EL (cell line): Measurements from ENCODE around the gene EMD.
"Not testable (repeated sequence)": the region's sequence is repeated elsewhere in the genome, so short reads cannot be mapped to it uniquely, and the experiment has no call there.

Source experiments
- DNase-seq: peaks from one replicate; pipeline ENCODE4 v3.0.0-alpha.2; 2016

EMD gene

DNA sequence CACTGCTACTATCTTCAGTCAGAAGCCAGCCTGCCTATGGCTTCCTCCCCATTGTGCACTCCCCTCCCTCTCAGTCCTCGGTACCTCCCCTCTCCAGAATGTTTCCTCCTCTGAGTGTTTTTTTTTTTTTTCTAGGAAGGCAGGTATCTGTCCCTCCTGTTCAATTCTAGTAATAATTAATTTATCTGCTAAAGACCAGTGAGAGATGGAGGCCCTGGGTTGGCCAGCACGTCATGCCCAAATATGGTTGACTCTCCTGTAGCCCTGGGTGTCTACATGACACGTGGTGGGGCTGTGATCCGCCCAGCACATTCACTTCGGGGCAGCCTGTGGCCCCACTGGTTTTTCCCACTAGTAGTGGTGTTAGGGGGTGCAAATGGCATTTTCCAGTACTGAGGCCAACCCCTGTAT, 6.5 kb upstream of the EMD start:
- peak; percentile 68 for DNase-seq

- DNase-seq: peak; percentile 87
These were observed 5.5 kb upstream of the EMD start for GRCh38 chrX:154373340-154374306.

- peak; percentile 51 for DNase-seq
These were observed 4.6 kb upstream of the EMD start, which contains the start of gene FLNA for GRCh38 chrX:154374313-154375155. Gene FLNA, minus strand, starts transcription at chrX:154374634. Its CDS starts 3,389 bp downstream, at chrX:154371245.

GRCh38 chrX:154375156-154375504, 4.0 kb upstream of the EMD start:
- DNase-seq: no peak

DNA sequence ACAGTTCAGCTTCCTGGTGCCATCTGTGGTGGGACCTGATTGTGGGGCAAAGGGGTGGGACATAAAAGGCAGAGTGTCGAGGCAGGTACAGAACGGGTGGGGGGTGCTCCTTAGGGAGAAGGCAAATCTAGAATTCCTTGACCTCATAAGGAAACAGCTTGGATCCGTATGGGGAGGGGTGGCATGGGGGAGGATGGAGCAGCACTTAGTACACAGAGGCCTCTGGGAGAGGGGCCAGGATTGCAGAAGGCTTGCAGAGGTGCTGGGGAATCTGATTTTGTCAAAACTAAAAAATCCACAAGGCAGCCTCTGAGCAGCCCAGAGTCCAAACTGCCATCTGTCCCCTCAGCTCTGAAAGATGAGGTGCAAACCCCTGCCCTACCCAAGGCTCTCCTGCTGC, 2.3 kb upstream of the EMD start:
- DNase-seq: no peak

- DNase-seq: peak; percentile 66
These were observed 866 bp upstream of the EMD start for GRCh38 chrX:154378059-154378798.

DNA sequence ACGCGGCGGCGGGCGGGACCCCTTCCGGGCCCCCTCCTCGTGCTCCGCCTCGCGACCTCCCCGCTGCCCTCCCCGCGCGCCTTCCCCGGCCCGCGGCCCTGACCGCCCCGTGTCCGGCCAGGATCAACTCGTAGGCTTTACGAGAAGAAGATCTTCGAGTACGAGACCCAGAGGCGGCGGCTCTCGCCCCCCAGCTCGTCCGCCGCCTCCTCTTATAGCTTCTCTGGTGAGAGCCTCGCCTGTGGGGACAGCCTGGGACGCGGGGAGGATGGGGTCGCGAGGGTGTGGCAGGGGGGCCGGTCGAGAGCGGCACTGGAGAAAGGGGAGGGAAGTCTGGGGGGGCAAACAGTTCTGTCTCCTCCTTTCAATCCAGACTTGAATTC, 465 bp downstream of the EMD start:
- DNase-seq: no peak

DNA sequence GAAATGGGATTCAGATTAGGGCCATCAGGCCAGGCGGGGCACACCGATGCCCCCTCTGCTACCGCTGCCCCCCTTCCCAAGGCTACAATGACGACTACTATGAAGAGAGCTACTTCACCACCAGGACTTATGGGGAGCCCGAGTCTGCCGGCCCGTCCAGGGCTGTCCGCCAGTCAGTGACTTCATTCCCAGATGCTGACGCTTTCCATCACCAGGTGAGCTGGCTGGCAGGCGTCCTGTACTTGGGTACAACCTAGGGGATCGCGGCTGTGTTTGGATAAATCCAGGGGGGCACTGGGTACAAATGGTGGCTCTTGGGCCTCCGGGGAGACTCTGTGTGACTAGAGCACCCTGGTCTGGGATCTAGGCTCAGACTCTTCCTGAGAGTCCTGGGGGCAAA, 1.1 kb downstream of the EMD start:
- DNase-seq: no peak

DNA sequence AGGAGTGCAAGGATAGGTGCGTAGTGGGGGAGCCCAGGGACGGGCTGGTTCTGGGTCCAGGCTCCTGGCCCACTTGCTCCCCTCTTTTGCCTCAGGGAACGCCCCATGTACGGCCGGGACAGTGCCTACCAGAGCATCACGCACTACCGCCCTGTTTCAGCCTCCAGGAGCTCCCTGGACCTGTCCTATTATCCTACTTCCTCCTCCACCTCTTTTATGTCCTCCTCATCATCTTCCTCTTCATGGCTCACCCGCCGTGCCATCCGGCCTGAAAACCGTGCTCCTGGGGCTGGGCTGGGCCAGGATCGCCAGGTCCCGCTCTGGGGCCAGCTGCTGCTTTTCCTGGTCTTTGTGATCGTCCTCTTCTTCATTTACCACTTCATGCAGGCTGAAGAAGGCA, 1.7 kb downstream of the EMD start:
- no peak for DNase-seq

DNA sequence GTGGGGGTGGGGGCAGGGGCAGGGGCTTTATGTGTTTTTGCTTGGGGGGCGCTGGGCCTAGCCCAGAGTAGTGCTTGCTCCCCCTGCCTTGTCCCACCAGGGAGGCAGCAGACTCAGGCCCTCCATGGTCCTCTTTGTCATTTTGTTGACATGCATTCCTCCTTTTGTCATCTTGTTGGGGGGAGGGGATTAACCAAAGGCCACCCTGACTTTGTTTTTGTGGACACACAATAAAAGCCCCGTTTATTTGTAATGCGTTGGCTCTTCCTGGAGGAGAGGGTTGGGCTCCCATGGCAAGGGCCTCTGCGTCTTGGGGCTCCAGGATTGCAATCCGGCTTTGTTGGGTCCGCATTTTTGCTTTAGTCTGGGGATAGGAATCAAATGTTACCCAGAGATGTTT, 2.2 kb downstream of the EMD start:
- no peak for DNase-seq

- DNase-seq: no peak
These were observed 3.5 kb downstream of the EMD start for GRCh38 chrX:154382483-154383069.

DNA sequence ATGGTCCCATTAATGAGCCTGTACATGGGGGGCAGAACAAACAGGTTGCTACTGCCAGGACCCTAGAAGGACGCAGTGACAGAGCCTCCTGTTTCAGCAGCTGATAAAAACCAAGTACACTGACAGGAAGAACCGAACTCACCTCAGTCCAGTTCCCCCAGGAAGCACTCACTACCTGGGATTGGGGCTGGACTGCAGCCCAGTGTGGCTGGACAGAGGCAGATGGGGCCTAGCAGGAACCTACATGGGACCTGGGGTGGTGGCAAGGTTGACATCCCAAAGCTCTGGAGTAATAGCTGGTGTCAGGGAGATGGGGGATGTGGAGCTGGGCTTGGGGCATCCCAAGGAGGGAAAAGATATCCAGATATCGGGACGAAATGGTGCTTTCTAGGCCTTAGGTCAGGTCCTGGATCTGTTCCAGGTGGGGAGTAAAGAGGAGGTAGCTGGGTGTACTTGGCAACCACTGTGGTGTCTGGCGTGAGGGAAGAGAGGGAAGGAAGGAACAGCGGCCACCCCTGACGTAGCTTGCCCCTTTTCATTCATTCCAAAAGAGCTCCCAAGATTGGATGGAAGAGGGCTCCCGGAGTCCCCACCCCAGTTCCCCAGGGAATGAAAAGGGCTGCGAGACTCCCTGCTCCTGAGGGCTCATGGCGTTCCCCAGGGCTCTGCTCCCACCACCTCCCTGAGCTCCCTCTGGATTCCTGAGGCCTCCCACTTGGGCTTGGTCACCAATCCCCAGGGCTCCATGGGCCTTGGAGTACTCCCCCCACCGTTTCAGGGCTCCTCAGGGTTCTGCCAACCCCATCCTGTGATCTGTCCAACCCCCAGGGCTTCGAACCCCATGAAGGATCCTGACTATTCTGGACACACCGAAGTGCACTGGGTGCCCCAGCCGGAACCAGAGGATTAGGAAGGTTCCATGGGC, 4.5 kb downstream of the EMD start:
- DNase-seq: no peak

GRCh38 chrX:154384284-154384892, 5.3 kb downstream of the EMD start:
- DNase-seq: no peak

DNA sequence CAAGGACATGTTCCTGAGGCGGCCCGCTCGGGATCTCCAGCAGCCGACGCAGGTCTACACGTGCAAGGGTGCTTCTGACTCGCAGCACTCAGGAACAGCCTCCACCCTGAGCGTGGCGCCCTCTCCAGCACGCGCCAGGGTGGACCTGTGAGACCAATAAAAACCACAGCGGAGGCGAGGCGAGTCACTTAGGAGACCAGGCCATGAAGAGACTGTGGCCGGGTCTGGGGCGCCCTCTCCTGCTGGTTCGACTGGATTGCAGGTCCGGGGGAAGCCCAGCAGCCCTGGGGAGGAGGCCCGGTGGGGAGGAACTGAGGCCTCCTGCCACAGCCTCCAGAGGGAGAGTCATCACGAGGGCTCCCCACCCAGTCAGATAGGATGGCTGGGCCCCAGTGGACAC, 9.0 kb downstream of the EMD start:
- DNase-seq: not testable (repeated sequence)

DNA sequence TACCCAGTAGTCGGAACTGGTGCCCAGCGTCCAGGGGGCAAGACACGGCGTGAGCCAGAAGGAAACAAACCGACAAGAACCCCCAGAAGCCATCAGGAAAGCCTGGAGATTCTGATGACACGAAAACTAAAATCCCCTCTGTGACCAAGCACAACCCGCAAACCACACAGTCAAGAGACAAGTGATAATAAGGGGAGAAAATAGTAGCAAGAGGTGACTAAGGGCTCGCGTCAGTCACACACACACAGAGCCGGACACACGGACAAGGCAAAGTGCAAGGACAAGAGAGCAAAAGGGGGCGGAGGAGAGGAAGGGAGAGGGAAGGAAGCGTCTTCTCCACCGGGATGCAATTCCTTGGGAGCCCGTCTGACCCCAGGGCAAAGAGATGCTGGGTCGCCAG, 9.6 kb downstream of the EMD start:
- not testable (repeated sequence) for DNase-seq

GRCh38 chrX:154389812-154390747, 11.0 kb downstream of the EMD start:
- not testable (repeated sequence) for DNase-seq

- DNase-seq: not testable (repeated sequence)
These were observed 17.3 kb downstream of the EMD start for GRCh38 chrX:154396363-154396762.

GRCh38 chrX:154396973-154397887, 18.1 kb downstream of the EMD start:
- peak; percentile 73 for DNase-seq
